ENCODE data around the gene CASP10. TPM values are rescaled to one million over a fixed set of nuclear protein-coding genes. Genes with fewer than 3 reads are reported as not detected.

The CASP10 gene
- total and polyA plus RNA-seq, 2 of the 4 experiments (the other 2 are of a cell fraction): 0.12 to 0.90 TPM

DNA sequence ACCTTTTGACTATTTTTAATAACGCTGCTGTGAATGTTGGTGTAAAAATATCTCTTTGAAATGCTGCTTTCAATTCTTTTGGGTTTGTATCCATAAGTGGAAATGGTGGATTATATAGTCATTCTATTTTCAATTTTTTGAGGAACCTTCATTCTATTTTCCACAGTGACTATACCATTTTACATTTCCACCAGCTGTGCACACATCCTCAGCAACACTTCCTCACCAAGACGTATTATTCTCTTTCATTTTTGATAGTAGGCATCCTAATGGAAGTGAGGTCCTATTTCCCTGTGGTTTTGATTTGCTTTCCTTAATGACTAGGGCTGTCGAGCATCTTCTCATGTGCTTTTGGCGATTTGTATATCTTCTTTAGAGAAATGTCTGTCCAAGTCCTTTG, 14.8 kb downstream of the CASP10 start:
- Histone ChIP-seq H3K4ac (ENCODE audit: low read depth, low read length) (no peak overlapping the region), H2BK5ac (ENCODE audit: low read depth, low read length, poor library complexity, severe bottlenecking) (no peak overlapping the region), H3K14ac (replicated peaks; ENCODE audit: low read depth, low read length) (no peak overlapping the region), H4K8ac (ENCODE audit: low read depth in 2 of 2, low read length in 2 of 2) (no peak overlapping the region), H2AK5ac (ENCODE audit: low read depth, low read length) (no peak overlapping the region), H3K56ac (ENCODE audit: extremely low read depth, insufficient read depth, low read length) (no peak overlapping the region), H3K27me3 (ENCODE audit: control insufficient read depth, insufficient read depth, low read length) (peaks cover 3% of the 10 kb centered on the region; the same call in 1 of the 2 replicates), H3K4me3 (ENCODE audit: insufficient read depth, low read depth, low read length) (no peak overlapping the region), H2BK20ac (ENCODE audit: low read depth, low read length) (no peak overlapping the region), H3K9me1 (ENCODE audit: insufficient read depth, low read length) (no peaks in the 10 kb centered on the region), H3K27ac (ENCODE audit: insufficient read depth, low read length) (no peak overlapping the region), H3K23ac (ENCODE audit: low read depth, low read length) (no peak overlapping the region), H3K4me2 (ENCODE audit: low read depth, low read length) (no peak overlapping the region), H2BK120ac (ENCODE audit: low read depth, low read length) (no peak overlapping the region), H3K79me1 (ENCODE audit: low read depth in 1 of 2, low read length in 2 of 2) (no peaks in the 10 kb centered on the region), H3K4me1 (ENCODE audit: control insufficient read depth, insufficient read depth, low read length) (no peaks in the 10 kb centered on the region), H3K9ac (ENCODE audit: low read depth, low read length) (no peak overlapping the region), H2BK15ac (ENCODE audit: low read depth, low read length) (no peak overlapping the region), H2AFZ (replicated peaks; ENCODE audit: low read length, poor library complexity) (no peak overlapping the region), H4K20me1 (ENCODE audit: insufficient read depth, low read length) (no peaks in the 10 kb centered on the region), H4K91ac (ENCODE audit: insufficient read depth, low read depth, low read length) (no peak overlapping the region), H2AK9ac (replicated peaks; ENCODE audit: low read depth, low read length, poor library complexity) (no peak overlapping the region), H4K5ac (ENCODE audit: low read depth, low read length) (no peak overlapping the region), H3K36me3 (ENCODE audit: control insufficient read depth, insufficient read depth, low read length) (no peaks in the 10 kb centered on the region), H3K9me3 (ENCODE audit: control insufficient read depth, insufficient read depth, low read length) (no peaks in the 10 kb centered on the region), H3K18ac (ENCODE audit: low read depth, low read length) (no peak overlapping the region)
- intact Hi-C loops (cut with micrococcal nuclease) (no loop called here), in situ Hi-C loops (cut with MboI; ENCODE audit: low sequenced_read_pairs) (no loop called here), dilution Hi-C loops (cut with HindIII; ENCODE audit: low sequenced_read_pairs, unreplicated experiment) (no loop called here)
- WGBS, 2 experiments (ENCODE audit: extremely low coverage in 2 of 2, insufficient read length in 1 of 2): no CpG with 5 or more reads among the region's 4 CpGs
- ChIA-PET CTCF (no interaction called here), POLR2A (ENCODE audit: unreplicated experiment) (no interaction called here)
- BruUV-seq (replicated peaks): no TSS peak
- DNase-seq: no peak
- TF ChIP-seq MXI1 (IDR thresholded peaks at IDR 0.05; ENCODE audit: borderline replicate concordance, low read depth, low read length) (no peak), CHD1 (IDR thresholded peaks at IDR 0.05; ENCODE audit: low read depth, low read length) (no peak), MAFK (IDR thresholded peaks at IDR 0.05; ENCODE audit: low read depth, low read length) (no peak)
- no peak for ATAC-seq (ENCODE audit: low read depth)

Data from IMR-90 (cell line).